Measurements from ENCODE around the gene TAOK2.

The TAOK2 gene

DNA sequence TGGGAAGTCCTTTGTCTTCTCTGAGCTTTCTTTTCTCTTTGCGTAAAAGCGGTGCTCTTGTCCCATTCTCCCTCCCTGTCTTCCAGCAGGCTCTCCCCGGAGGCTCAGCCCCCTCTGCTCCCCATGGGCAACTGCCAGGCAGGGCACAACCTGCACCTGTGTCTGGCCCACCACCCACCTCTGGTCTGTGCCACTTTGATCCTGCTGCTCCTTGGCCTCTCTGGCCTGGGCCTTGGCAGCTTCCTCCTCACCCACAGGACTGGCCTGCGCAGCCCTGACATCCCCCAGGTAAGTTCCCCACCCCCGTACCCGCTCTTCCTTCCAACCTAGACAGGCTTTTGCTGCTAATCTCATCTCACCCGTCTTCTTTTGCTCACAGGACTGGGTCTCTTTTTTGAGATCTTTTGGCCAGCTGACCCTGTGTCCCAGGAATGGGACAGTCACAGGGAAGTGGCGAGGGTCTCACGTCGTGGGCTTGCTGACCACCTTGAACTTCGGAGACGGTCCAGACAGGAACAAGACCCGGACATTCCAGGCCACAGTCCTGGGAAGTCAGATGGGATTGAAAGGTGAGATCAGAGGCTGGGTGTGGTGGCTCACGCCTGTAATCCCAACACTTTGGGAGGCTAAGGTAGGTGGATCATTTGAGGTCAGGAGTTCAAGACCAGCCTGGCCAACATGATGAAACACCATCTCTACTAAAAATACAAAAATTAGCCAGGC, 10.5 kb upstream of the TAOK2 start:
- DNase-seq: no peak

DNA sequence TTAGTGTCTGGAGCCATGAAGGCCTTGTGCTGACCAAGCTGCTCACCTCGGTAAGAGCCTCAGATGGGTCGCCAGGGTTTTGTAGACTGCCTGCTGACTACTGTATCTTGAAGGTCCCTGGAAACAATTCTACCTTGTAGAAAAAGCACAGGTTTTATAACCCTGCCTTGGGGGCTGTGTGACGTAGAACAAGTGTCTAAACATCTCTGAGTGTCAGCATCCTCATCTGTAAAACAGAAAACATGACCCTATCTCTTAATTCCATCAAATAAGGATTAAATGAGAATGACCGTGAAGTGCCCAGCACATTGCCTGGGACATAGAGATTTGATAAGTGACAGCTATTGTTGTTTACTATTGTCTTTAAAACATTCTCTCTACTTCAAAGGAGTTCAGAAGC, 5.5 kb upstream of the TAOK2 start:
- DNase-seq: no peak

DNA sequence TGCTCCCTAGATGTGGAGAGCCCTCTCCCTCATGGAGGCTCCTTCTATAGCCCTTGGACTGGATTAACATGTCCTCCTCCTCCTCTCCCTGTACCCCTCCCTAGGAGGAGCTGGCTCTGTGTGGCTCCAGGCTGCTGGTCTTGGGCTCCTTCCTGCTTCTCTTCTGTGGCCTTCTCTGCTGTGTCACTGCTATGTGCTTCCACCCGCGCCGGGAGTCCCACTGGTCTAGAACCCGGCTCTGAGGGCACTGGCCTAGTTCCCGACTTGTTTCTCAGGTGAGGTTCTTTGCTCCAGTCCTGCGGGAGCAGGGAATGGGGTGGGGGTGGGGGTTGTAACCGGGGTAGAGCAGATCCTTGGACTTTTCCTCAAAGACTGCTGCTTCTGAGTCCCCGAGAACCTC, 2.4 kb upstream of the TAOK2 start:
- DNase-seq: no peak

DNA sequence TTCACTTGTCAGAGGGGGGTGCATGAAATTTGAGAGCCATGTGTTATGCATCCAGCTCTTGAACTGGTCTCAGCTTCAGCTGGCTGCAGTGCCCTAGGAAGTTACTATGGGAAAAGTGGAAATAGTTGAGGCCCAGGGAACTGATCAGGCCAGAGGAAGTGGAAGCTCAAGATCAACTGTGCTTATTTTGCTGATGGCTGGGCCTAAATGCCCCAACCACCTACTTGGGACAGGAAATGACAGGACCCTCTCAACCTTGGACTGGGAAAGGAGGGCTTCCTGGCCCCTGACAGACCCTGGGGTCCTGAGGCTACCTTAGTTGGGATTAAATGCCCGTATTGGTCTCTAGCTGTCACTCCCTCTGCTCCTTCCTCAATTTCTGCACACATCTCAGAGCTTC, 1.2 kb upstream of the TAOK2 start:
- DNase-seq: no peak

DNA sequence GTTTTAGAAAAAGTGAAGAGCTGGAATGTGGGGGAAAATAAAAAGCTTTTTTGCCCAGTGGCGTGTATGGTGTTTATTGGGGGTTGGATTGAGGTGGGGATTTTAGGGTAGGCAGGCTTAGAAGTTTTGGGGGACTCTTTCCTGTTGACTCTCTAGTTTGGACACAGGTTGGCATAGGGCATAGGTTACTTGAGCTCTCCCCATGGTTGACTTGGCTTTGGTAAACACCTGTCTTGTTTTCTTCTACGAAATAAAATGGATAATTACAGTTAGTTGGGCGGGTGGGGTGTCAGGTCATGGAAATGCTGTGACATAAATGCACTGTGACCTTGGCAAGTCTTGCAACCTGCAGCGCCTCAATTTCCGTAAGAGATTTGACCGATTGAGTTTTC, 680 bp upstream of the TAOK2 start:
- DNase-seq: no peak

DNA sequence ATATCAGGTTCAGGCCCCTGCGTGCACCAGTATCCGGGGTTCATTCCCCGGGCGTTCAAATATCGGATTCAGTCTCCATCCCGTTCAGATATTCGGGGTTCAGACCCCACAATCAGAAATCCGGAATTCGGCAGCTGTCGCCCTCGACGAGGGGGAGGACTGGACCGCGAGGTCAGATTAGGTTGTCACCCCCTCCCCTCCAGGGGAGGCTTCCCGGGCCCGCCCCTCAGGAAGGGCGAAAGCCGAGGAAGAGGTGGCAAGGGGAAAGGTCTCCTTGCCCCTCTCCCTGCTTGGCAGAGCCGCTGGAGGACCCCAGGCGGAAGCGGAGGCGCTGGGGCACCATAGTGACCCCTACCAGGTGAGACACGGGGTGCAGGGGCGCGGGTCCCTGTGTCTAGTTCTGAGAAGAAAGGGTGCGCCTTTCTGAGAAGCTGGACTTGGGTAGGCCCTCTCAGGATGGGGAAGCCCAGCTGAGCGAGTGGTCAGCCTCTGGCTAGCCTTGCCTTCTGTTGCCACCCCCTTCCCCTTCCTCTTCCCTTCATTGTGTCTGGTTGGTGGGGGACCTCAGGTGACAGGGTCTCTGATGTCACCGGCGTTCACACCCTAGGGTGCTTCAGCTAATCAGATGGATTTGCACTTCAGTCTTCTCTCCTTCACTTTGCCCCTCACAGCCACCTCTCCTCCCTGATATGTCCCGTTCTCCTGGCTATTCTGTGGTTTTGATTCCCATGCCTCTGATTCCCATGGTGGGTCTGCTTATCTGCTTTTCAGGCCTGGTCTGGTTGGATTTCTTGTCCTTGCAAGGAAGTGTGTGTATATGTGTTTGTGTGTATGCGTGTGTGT, 844 bp downstream of the TAOK2 start:
- DNase-seq: no peak

DNA sequence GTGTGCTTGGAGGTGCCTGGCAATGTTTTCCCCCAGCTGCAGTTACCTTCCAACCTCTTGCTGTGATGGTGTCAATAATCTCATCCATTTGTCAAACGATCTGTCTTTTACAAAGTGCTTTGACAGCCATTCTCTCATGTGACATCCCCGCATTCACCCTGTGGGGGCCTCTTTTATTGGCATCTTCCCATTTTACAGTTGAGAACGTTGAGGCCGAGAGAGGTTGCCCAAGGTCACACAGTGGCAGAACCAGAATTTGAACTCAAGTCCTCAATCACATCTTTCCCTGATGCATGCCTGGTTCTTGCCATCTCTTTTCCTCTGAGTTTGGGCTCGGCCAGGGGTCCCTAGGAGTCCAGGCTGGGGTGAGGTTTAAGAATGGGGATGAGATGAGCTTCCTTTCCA, 1.5 kb downstream of the TAOK2 start:
- DNase-seq: no peak

DNA sequence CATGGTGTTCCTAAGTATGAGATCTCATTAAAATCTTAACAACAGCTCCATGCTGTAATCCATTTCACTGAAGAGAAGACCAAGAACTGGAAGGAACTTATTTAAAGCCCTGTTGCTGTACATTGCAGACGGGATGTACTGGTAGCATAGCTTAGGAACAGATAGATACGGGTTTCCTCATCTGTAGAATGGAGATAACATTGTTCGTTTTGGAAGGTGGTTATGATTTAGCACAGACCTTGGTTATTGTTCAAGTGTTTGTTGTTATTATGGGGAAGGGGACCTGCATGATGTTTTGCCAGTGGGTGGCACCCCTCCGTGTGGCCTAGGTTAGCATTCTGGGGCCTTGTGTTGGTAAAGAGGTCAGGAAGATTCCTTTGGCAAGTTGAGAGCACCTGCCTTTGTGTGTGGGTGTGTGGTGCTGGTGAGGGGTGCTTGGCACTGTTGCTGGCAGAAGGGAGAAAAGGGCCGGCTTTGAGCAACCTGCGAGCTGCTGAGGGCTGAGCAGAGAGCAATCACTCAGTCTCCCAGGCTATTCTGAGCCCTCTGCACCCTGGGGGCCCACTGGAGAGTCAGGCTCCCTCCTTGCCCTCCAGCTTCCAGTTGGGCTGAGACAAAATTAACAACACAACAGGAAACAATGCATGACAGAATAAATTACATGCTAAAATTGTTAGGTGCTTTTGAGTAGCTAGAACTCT, 2.3 kb downstream of the TAOK2 start:
- no peak for DNase-seq

DNA sequence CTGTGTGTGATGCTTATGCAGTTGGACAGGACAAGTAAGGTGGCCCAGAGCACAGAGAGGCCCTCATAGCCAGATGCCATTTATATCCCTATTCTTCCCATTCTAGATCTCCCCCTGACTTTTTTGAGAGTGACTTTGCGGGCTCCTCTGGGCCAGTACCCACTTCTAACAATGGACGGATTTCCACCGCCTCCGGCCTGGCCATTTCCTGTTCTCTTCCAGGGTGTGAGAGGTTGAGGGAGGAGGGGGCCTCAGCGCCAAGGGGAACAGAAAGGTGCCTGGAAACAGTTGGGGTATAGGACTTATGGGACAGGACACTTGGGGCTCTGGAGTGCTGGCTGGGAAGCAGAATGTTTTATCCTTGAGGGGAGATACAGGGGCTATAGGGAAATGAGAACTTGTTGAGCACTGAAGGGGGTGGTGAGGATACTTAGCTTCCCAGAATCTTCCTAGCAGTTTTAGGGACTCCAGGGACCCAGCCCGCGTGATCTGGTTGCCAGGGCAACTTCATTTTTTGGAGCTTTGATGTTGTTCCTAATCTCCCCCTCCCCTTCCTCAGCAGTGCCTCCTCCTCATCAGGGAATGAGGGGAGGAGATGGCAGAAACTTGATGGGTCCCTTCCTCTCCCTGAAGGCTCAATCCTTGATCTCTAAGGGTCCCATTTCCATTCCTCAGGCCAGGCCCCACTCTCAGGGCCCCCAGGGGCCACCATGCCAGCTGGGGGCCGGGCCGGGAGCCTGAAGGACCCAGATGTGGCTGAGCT, 3.6 kb downstream of the TAOK2 start:
- no peak for DNase-seq

DNA sequence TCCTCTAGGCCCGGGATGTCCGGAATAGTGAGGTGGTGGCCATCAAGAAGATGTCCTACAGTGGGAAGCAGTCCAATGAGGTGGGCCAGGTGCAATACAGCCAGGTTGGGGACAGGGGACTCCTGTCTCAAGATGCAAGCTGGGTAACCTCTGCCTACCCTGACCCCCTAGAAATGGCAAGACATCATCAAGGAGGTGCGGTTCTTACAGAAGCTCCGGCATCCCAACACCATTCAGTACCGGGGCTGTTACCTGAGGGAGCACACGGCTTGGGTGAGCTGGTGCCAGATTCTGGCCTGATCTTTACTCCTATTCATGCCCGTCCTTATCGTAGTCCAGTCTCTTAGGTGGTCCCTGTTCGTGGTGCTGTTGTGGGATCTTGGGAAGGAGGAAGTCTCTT, 4.4 kb downstream of the TAOK2 start:
- DNase-seq: no peak

DNA sequence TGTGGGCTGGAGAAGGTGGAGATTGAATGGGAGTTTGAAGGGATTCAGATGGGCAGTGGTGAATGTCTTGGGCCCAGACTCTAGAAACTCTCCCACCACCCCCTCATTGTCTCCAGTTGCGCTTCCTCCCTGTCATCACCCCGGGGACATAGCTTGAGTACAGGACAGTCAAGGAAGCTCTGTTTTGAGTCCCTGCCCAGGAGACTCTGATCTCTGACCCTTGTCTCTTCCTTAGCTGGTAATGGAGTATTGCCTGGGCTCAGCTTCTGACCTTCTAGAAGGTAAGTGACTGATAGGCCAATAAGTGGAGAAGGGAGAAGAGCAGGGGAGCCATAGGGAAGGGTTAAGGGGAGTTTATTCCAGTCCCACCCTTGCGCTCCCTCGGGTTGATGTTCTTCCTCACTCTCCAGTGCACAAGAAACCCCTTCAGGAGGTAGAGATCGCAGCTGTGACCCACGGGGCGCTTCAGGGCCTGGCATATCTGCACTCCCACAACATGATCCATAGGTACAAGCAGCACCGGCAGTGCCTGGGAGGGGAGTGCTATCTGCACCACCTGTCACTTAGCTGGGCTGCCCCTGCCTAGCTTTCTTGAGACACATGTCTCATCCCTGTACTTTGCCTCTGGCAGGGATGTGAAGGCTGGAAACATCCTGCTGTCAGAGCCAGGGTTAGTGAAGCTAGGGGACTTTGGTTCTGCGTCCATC, 5.0 kb downstream of the TAOK2 start:
- DNase-seq: no peak

DNA sequence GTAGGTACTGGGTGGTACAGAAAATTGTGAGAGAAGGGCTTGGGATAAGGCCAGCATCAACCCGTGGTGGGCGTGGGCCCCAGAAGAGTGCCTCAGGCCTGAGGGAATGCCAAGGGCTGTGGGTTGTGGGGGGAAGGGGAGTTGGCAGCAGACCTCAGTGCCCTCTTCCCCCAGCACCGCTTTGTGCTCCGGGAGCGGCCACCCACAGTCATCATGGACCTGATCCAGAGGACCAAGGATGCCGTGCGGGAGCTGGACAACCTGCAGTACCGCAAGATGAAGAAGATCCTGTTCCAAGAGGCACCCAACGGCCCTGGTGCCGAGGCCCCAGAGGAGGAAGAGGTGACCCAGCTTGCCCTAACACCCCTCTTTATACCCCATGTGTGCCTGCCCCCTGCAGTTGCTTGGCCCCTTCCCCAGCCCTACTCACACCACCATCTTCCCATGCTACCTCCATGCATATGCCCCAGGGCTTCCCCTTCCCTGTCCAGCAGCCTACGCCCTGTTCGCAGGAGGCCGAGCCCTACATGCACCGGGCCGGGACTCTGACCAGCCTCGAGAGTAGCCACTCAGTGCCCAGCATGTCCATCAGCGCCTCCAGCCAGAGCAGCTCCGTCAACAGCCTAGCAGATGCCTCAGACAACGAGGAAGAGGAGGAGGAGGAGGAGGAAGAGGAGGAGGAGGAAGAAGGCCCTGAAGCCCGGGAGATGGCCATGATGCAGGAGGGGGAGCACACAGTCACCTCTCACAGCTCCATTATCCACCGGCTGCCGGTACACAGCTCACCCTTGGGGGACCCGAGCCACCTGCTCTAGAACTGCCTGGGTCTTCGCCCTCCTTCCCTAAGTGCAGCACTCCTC, 9.1 kb downstream of the TAOK2 start:
- DNase-seq: no peak

DNA sequence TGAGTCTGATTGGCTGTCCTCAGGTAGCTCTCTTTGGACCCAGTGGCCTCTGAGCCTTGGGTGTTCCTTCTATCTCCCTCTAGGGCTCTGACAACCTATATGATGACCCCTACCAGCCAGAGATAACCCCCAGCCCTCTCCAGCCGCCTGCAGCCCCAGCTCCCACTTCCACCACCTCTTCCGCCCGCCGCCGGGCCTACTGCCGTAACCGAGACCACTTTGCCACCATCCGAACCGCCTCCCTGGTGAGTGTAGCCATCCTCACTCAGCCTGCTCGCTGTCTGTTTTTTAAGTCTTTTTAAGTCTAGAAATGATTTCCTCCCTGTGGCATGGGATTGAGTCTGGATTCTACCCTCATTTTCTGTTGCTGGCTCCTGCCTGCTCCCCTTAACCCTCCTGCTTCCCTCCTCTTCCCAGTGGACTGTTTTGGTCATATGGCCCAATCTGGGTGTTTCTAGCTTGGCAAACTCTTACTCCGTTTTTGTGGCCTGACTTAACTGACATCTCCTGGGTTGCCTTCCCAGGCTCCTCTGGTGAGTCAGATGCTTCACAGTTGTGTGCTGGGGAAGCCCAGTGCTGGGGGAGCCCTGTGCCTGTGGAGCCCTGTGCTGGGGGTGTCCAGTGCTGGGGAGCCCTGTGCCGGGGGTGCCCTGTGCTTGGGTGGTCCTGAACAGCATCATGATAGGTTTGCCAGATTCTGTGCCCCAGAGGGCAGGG, 9.9 kb downstream of the TAOK2 start:
- no peak for DNase-seq

DNA sequence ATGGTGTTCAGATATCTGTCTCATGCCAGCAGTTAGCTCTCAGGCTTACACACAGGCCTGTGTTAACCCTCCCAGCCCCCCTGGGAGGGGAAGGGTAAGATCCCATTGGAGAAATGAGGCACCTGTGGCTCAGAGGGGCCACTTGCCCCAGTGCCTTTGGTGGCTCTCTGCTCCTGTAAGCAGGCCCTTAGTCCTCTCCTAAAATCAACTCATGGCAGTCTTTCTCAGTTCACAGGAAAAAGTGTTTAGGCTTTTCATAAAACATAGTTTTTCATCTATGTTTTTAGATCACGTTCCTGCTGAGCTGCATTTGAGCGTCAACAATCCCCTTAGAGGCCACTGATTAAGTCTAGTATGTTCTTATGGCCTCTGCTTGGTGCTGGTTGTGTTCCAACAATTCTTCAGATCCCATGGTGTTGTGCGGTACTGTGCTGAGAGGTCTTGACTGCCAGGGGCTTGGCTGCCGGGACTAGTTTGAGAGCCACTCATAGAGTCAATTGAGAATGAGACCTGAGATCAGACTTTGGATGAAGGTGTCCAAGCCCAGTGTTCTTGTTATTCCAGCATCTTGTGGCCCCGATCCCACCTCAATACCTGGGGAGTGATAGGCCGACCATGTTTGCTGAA, 10.6 kb downstream of the TAOK2 start:
- no peak for DNase-seq

DNA sequence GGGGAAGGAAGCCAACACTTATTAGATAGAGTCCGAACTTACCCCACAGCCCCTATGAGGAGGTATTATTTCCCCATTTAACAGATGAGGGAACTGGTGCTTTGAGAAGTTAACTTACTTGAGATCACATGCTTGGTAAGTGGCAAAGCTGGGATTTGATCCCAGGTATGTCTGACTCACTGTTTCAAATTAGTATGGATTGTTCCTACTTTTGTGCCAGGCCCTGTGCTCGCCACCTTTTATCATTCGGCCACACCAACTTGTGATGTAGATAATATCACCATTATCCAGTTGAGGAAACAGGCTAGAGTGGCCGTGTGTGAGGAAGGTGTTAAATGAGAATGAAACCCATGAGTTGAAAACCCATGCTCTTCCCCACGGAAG, 11.1 kb downstream of the TAOK2 start:
- no peak for DNase-seq

DNA sequence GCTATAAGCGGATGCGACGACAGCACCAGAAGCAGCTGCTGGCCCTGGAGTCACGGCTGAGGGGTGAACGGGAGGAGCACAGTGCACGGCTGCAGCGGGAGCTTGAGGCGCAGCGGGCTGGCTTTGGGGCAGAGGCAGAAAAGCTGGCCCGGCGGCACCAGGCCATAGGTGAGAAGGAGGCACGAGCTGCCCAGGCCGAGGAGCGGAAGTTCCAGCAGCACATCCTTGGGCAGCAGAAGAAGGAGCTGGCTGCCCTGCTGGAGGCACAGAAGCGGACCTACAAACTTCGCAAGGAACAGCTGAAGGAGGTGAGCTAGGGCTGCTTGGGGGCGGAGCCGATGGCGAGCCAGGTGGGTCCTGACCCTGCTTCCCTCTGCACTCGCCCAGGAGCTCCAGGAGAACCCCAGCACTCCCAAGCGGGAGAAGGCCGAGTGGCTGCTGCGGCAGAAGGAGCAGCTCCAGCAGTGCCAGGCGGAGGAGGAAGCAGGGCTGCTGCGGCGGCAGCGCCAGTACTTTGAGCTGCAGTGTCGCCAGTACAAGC, 11.7 kb downstream of the TAOK2 start:
- no peak for DNase-seq

DNA sequence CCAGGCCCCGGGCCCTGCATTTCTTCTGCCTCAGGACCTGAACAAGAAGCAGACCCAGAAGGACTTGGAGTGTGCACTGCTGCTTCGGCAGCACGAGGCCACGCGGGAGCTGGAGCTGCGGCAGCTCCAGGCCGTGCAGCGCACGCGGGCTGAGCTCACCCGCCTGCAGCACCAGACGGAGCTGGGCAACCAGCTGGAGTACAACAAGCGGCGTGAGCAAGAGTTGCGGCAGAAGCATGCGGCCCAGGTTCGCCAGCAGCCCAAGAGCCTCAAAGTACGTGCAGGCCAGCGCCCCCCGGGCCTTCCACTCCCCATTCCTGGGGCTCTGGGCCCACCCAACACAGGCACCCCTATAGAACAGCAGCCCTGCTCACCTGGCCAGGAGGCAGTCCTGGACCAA, 12.6 kb downstream of the TAOK2 start:
- no peak for DNase-seq

DNA sequence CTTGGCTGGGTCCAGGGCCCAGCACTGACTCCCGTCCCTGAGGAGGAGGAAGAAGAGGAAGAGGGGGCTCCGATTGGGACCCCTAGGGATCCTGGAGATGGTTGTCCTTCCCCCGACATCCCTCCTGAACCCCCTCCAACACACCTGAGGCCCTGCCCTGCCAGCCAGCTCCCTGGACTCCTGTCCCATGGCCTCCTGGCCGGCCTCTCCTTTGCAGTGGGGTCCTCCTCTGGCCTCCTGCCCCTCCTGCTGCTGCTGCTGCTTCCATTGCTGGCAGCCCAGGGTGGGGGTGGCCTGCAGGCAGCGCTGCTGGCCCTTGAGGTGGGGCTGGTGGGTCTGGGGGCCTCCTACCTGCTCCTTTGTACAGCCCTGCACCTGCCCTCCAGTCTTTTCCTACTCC, 13.3 kb downstream of the TAOK2 start:
- no peak for DNase-seq

DNA sequence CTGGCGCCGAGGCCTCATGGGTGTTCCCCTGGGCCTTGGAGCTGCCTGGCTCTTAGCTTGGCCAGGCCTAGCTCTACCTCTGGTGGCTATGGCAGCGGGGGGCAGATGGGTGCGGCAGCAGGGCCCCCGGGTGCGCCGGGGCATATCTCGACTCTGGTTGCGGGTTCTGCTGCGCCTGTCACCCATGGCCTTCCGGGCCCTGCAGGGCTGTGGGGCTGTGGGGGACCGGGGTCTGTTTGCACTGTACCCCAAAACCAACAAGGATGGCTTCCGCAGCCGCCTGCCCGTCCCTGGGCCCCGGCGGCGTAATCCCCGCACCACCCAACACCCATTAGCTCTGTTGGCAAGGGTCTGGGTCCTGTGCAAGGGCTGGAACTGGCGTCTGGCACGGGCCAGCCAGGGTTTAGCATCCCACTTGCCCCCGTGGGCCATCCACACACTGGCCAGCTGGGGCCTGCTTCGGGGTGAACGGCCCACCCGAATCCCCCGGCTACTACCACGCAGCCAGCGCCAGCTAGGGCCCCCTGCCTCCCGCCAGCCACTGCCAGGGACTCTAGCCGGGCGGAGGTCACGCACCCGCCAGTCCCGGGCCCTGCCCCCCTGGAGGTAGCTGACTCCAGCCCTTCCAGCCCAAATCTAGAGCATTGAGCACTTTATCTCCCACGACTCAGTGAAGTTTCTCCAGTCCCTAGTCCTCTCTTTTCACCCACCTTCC, 13.9 kb downstream of the TAOK2 start:
- no peak for DNase-seq
